Heart left ventricle (tissue), 16 donors: ENCODE data around the gene CFAP299. TPM values are rescaled to one million over a fixed set of nuclear protein-coding genes. Genes with fewer than 3 reads are reported as not detected.

ENCODE experiments used
- ATAC-seq, 4 donors: fragments of 200-7000 bp; cut with Tn5 transposase; one replicate each; pipeline ENCODE4 v1.9.1; 2020 to 2022; ENCODE audit warnings: moderate library complexity in 4 of 4, mild to moderate bottlenecking in 3 of 4, moderate number of reproducible peaks in 1 of 4
- DNase-seq, 5 donors: peaks; one replicate each; pipeline ENCODE4 v3.0.0-alpha.2; 2020
- H3K27ac ChIP-seq, 12 donors: fragments of 200-600 bp; sonication (generic) in 4 of 12; one replicate each; pipeline versions ENCODE4 v1.5.0 to v1.8.0; 2016 to 2022; ENCODE audit warnings: mild to moderate bottlenecking in 2 of 12
- H3K27me3 ChIP-seq, 9 donors: fragments of 200-600 bp; sonication (generic) in 2 of 9; one replicate each; pipeline versions ENCODE4 v1.5.1 to v1.8.0; 2016 to 2022; ENCODE audit warnings: mild to moderate bottlenecking in 3 of 9
- H3K36me3 ChIP-seq, 9 donors: fragments of 200-600 bp; sonication (generic) in 2 of 9; one replicate each; pipeline versions ENCODE4 v1.5.0 to v1.8.0; 2018 to 2022; ENCODE audit warnings: mild to moderate bottlenecking in 2 of 9
- H3K4me1 ChIP-seq, 12 donors: fragments of 200-600 bp; sonication (generic) in 4 of 12; one replicate each; pipeline versions ENCODE4 v1.5.0 to v1.8.0; 2016 to 2022; ENCODE audit warnings: mild to moderate bottlenecking in 3 of 12
- H3K4me3 ChIP-seq, 12 donors: fragments of 200-600 bp; sonication (generic) in 4 of 12; one replicate each; pipeline versions ENCODE4 v1.5.0 to v1.8.0; 2017 to 2022; ENCODE audit warnings: mild to moderate bottlenecking in 9 of 12, moderate library complexity in 4 of 12
- H3K9me3 ChIP-seq, 12 donors: fragments of 200-600 bp; sonication (generic) in 4 of 12; one replicate each; pipeline versions ENCODE4 v1.5.0 to v1.8.0; 2016 to 2022; ENCODE audit warnings: mild to moderate bottlenecking in 1 of 12
- POLR2A ChIP-seq, 2 donors: fragments of 450-650 bp; IDR thresholded peaks; one replicate each; pipeline ENCODE4 v1.6.1; 2017; ENCODE audit warnings: antibody characterized with exemption in 2 of 2, mild to moderate bottlenecking in 2 of 2, moderate library complexity in 2 of 2
- WGBS, 4 donors: extraction: QIAGEN DNeasy Blood & Tissue Kit in 2 of 4; methylation state at CpG; one replicate each; pipeline versions ENCODE4 v1.1.5 to v1.1.7; 2013 to 2018; 5-methylcytosine and 5-hydroxymethylcytosine counted together
- intact Hi-C, 10 donors: fragments of 100-400 bp; cut with DNase I; formaldehyde crosslinking; loops; one replicate each; pipeline versions ENCODE4 v1.11.1 to v1.14.2; 2022
- polyA plus RNA-seq, 2 donors: library from polyadenylated mRNA; stranded (reverse); fragments of 200-250 nt; gene quantifications; one replicate each; pipeline ENCODE4 v1.2.3, GENCODE V29; 2013
- total RNA-seq, 9 donors: library from RNA; depleted of rRNA in 2 of 9; stranded (reverse); fragments of >200 nt in 2 of 9; fragmentation: NEBNext Ultra II Directional in 3 of 9; extraction: Animal tissue kit (Norgen Biotek cat#: 25700) in 3 of 9; gene quantifications; one replicate each; pipeline versions ENCODE4 v1.1.0 to v1.2.4, GENCODE V29; 2016 to 2023
- TF ChIP-seq, protein P1 (sequence below), 12 donors: fragments of 200-600 bp; sonication (generic) in 4 of 12; IDR thresholded peaks; one replicate each; pipeline versions ENCODE4 v1.5.0 to v1.8.0; 2018 to 2022; ENCODE audit warnings: antibody characterized with exemption in 12 of 12, mild to moderate bottlenecking in 5 of 12
- donor health status: ischemic (EF 13 %, LVEDD 7.1; RV severe dilation, severe dysfunction).
- donor health status: healthy with polysubstance abuse.
- donor health status: DM: no; HTN: yes; CAD: no.
- donor health status: DM: no; HTN: no; CAD: no.
- donor health status: ischemic (EF 25% LVEDD 6.9; RV normal size, moderate dysfunction).
- donor health status: ischemic (EF 25% LVEDD 5.7; RV mildly dilated, moderate dysfunction).
- donor health status: healthy.
- donor health status: DM: yes; HTN: yes; CAD: no.
- donor health status: ischemic (EF 35%, LVEDD 5.7; RV mildly dilated, moderate dysfunction).
- donor health status: nonischemic (EF 11% LVEDD 7.7; RV severe dilation, severe dysfunction).
- donor health status: DM: yes; HTN: yes; CAD: no.
- donor health status: PGD.
- donor health status: ischemic (EF 29% LVEDD 5.4; RV normal size, mild dysfunction).
- donor health status: nonischemic (EF 23%, LVEDD 6.1; RV moderate dilation, normal function).

CFAP299 gene
- total and polyA plus RNA-seq, 11 donors, result 0.25 TPM; not detected in 10

DNA sequence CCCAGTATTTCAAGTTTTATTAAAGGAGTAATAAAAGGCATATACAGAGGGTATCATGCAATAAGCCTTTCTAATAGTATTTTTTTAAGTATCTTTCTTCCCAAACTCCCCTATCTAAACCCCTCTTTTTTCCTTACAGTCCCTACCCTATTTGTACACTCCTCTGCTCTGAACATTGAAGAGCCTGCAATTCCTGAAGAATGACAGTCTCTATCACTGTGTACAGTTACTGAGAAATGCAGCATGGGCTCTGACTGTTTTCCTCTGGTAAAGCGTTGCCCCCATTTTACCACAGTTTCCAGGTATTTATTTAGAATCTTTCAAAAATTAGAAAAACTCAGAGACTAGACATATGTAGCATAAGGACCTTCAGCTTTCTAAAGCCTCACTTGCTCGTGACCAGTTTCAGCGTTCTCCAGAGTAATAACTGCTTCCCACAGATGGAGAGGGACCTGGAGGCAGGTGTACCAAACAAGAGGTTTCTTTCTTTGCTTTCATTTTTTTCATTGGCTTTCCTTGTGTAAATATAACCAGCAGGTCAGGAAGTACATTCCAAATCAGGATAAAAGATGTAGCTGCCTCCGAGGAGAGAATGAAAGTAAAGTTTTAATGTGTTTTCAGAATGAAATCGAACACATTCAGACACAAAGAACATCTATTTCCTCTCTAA, 230.8 kb downstream of the CFAP299 start:
- no peaks in the 10 kb centered on the region for H3K27me3 ChIP-seq
- H3K27ac ChIP-seq, result no peak overlapping the region
- TF ChIP-seq POLR2A (IDR thresholded peaks at IDR 0.05), result no peak
- TF ChIP-seq, protein P1, sequence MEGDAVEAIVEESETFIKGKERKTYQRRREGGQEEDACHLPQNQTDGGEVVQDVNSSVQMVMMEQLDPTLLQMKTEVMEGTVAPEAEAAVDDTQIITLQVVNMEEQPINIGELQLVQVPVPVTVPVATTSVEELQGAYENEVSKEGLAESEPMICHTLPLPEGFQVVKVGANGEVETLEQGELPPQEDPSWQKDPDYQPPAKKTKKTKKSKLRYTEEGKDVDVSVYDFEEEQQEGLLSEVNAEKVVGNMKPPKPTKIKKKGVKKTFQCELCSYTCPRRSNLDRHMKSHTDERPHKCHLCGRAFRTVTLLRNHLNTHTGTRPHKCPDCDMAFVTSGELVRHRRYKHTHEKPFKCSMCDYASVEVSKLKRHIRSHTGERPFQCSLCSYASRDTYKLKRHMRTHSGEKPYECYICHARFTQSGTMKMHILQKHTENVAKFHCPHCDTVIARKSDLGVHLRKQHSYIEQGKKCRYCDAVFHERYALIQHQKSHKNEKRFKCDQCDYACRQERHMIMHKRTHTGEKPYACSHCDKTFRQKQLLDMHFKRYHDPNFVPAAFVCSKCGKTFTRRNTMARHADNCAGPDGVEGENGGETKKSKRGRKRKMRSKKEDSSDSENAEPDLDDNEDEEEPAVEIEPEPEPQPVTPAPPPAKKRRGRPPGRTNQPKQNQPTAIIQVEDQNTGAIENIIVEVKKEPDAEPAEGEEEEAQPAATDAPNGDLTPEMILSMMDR (IDR thresholded peaks at IDR 0.05), result no peak
- no peak overlapping the region for H3K4me3 ChIP-seq
- no peaks in the 10 kb centered on the region for H3K36me3 ChIP-seq
- no peaks in the 10 kb centered on the region for H3K4me1 ChIP-seq
- intact Hi-C loops, result no loop called here
- 68 to 79% (median 73%) methylated on average over 5 of the region's 5 CpGs for WGBS, 4 donors
- no peak for ATAC-seq
- peaks cover 0 to under 1% (median 0%) of the 10 kb centered on the region in 12 donors for H3K9me3 ChIP-seq
- no peak for DNase-seq

DNA sequence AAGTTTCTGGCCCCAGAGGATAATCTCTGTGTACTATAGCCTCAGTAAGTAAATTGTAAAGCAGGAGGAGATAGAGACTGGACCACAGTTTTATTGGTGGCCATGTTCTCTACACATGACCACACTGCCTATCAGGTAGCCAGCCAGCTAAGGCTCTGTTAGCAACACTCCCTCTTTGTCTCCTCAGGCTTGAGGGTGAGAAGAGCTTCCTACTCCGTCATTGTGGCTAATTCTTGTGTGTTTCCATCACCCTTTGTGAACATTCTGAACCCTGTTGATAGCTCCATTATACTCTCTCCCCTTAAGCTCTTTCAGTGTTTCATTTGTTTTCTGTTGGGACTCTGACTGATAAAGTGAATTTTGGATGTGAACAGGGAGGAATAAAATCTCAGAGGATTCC, 233.4 kb downstream of the CFAP299 start:
- WGBS, 4 donors, result 52 to 69% (median 60%) methylated on average over 1 of the region's 1 CpG
- peaks cover 0 to 8% (median 0%) of the 10 kb centered on the region in 12 donors for H3K9me3 ChIP-seq
- H3K27ac ChIP-seq, result no peak overlapping the region
- intact Hi-C loops, result no loop called here
- no peak for ATAC-seq
- no peak overlapping the region for H3K4me3 ChIP-seq
- H3K27me3 ChIP-seq, result no peaks in the 10 kb centered on the region
- no peak for DNase-seq
- TF ChIP-seq, protein P1 (IDR thresholded peaks at IDR 0.05), result no peak
- no peak for TF ChIP-seq POLR2A (IDR thresholded peaks at IDR 0.05)
- no peaks in the 10 kb centered on the region for H3K36me3 ChIP-seq
- H3K4me1 ChIP-seq, result no peaks in the 10 kb centered on the region

DNA sequence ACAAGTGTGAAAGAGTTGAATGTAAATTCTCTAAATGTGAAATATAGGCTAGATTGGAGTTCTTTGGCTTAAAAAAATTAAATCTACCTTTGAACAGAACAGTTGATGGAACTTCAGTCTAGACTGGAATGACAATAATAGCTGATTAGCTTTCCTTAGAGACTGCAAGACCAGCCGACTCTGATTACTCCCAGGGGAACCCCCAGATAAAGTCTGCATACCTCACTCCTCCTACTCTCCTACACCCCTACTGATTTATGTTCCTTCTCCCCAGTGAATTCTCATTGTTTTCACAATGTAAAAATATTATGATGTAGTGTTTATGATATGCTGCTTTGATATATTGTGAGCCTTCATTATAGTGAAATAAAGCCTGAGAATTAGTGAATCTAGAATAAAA, 241.3 kb downstream of the CFAP299 start:
- Histone ChIP-seq H3K27ac (no peak overlapping the region), H3K27me3 (no peaks in the 10 kb centered on the region), H3K9me3 (peaks cover 0 to 14% (median 0%) of the 10 kb centered on the region in 12 donors), H3K4me1 (no peaks in the 10 kb centered on the region), H3K4me3 (no peak overlapping the region), H3K36me3 (no peaks in the 10 kb centered on the region)
- intact Hi-C loops, result no loop called here
- no peak for TF ChIP-seq POLR2A (IDR thresholded peaks at IDR 0.05)
- TF ChIP-seq, protein P1 (IDR thresholded peaks at IDR 0.05), result no peak
- DNase-seq (no peak), ATAC-seq (no peak)
- 5 to 11% (median 7%) methylated on average over 1 of the region's 1 CpG for WGBS, 4 donors

DNA sequence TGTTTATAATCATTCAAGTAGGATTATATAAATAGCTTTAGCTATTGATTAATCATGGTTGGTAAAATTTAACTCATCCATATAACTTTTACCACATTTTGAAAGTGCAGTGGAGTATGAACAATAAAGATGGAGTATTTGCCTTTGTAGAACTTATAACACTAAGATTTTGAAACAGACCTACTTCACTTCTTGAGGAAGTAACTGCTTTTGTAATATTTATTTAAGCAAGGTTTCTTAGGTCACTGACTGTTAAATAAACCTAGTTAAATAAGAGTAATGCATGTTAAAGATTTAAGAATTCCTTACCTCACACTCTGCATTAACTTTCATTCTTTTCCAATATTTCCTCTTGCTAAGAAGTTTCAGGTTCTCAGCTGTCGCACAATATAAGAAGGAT, 242.5 kb downstream of the CFAP299 start:
- DNase-seq, result no peak
- Histone ChIP-seq H3K27me3 (no peaks in the 10 kb centered on the region), H3K4me3 (no peak overlapping the region), H3K9me3 (peaks cover 0 to 14% (median 0%) of the 10 kb centered on the region in 12 donors), H3K27ac (no peak overlapping the region), H3K36me3 (no peaks in the 10 kb centered on the region), H3K4me1 (no peaks in the 10 kb centered on the region)
- intact Hi-C loops, result no loop called here
- TF ChIP-seq, protein P1 (IDR thresholded peaks at IDR 0.05), result no peak
- no peak for TF ChIP-seq POLR2A (IDR thresholded peaks at IDR 0.05)
- 91 to 98% (median 95%) methylated on average over 1 of the region's 1 CpG for WGBS, 4 donors
- no peak for ATAC-seq
